ENCODE results near the gene CHST1.

Gene CHST1

DNA sequence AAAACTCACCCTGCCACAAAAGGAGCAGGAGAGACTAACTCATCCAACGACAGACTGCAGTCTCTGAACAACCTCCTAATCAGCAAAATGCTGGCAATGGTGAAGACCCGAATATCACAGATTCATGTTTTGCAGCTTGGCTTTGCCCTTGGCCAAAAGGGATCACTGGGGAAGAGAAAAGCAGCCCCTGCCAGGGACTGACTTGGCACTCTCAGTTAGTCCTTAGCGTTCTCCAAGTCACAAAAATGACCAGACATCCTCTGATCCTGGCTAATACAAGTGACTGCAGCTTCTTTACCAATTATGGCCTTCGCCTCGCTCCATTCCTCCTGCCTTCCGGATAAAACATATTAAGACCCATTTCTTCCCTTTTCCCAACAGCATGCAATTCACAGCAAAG is 22.4 kb upstream of the CHST1 start:
- H3K27ac ChIP-seq (ENCODE audit: low read depth, low read length), result no peak overlapping the region
- no peak overlapping the region for H3K9ac ChIP-seq (ENCODE audit: low read length)
- H3K36me3 ChIP-seq (ENCODE audit: insufficient read depth, low read length), result no peaks in the 10 kb centered on the region
- no peak overlapping the region for H3K4me3 ChIP-seq (ENCODE audit: low read depth in 1 of 2, low read length in 2 of 2)
- H3K27me3 ChIP-seq (ENCODE audit: control insufficient read depth in 1 of 2, insufficient read depth in 2 of 2, low read length in 2 of 2), result no peaks in the 10 kb centered on the region
- H3K4me1 ChIP-seq (ENCODE audit: insufficient read depth, low read length), result peaks cover 11% of the 10 kb centered on the region
- no peaks in the 10 kb centered on the region for H3K9me3 ChIP-seq (ENCODE audit: low read length)

DNA sequence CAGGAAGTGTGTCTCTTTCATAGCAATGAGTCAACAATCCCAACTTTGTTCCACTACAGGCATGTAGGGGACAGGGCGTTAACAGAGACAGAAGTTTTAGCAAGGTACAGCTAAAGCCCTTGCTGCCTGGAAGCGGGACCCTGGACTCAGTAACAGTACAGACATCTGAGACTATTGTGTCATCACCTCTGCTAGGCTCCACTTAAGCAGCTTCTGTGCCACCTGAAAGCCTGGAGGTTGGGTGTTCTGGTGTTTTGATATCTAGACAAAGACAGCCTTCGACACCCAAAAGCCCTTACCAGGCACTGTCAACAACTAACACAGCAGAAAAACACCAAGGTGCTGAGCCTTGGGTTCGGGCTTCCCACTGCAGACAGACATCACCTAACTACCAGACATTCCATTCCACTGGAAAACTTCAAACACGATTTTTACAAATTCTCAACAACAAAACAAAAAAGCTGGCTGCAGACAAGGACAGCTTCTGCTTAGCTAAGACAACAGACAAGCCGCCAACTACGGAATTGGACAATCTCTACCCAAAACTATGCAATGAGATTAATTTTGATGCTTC is 20.6 kb upstream of the CHST1 start:
- Histone ChIP-seq H3K9ac (ENCODE audit: low read length) (no peak overlapping the region), H3K36me3 (ENCODE audit: insufficient read depth, low read length) (no peaks in the 10 kb centered on the region), H3K4me1 (ENCODE audit: insufficient read depth, low read length) (peaks cover 11% of the 10 kb centered on the region), H3K27ac (ENCODE audit: low read depth, low read length) (no peak overlapping the region), H3K9me3 (ENCODE audit: low read length) (no peaks in the 10 kb centered on the region), H3K27me3 (ENCODE audit: control insufficient read depth in 1 of 2, insufficient read depth in 2 of 2, low read length in 2 of 2) (no peaks in the 10 kb centered on the region), H3K4me3 (ENCODE audit: low read depth in 1 of 2, low read length in 2 of 2) (no peak overlapping the region)

DNA sequence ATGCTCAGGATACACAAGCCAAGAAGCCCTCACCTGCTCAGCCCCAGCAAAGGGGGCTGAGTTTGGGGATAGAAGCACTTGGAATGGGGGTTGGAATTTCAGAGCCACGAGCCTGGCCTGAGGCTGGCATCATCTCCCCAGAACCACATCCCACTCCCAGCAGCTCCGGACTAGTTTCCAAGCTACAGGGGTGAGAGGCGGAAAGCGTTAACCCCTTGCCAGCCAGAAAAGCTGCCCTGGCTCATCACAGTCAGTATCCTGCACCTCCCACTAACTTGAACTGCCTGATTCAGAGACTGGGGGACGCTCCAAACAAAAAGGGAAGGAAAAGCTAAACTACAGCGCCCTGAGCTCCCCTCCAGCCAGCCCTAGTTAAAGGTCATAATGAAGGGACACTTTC is 19.0 kb upstream of the CHST1 start:
- H3K27ac ChIP-seq (ENCODE audit: low read depth, low read length), result no peak overlapping the region
- H3K27me3 ChIP-seq (ENCODE audit: control insufficient read depth in 1 of 2, insufficient read depth in 2 of 2, low read length in 2 of 2), result no peaks in the 10 kb centered on the region
- peaks cover 8% of the 10 kb centered on the region for H3K4me1 ChIP-seq (ENCODE audit: insufficient read depth, low read length)
- H3K4me3 ChIP-seq (ENCODE audit: low read depth in 1 of 2, low read length in 2 of 2), result no peak overlapping the region
- H3K9ac ChIP-seq (ENCODE audit: low read length), result no peak overlapping the region
- H3K36me3 ChIP-seq (ENCODE audit: insufficient read depth, low read length), result no peaks in the 10 kb centered on the region
- H3K9me3 ChIP-seq (ENCODE audit: low read length), result no peaks in the 10 kb centered on the region

DNA sequence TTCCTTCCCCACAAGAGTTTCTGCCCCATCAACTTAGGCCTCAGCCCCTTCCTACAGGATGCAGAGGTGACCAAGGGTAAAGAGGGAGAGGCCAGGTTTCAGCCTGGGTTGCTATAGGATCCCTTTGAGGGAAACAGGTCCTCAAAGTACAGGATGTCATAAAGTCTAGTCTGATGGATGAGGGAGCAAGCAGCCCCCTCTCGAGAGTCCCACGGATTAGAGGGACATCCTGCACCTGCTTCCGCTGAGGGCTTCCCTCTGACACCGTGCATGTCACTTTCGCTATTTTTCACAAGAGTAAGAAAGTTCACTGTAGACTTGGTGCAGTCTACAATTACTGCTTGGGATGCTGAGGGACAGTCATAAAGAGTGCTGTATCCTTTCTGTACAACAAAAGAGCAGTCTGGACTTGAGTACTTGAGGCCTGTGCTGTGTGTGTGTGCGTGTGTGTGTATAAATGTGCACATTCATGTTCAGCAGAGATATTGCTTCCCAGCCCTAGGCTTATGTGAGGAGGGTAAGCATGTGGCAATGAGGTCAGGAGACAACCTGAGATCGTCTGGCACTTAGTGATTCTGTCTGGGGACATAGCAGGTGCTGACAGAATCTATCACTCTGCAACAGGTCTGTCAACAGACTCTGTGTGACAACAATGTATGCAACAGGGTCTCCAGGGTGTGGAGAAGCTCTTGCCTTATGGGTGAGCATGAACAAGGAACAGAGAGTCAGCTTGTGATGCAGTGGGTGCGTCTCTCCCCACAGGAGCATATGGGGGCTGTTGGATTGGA is 18.0 kb upstream of the CHST1 start:
- H3K9me3 ChIP-seq (ENCODE audit: low read length), result no peaks in the 10 kb centered on the region
- H3K4me3 ChIP-seq (ENCODE audit: low read depth in 1 of 2, low read length in 2 of 2), result no peak overlapping the region
- H3K36me3 ChIP-seq (ENCODE audit: insufficient read depth, low read length), result no peaks in the 10 kb centered on the region
- peaks cover 8% of the 10 kb centered on the region for H3K4me1 ChIP-seq (ENCODE audit: insufficient read depth, low read length)
- H3K27ac ChIP-seq (ENCODE audit: low read depth, low read length), result no peak overlapping the region
- no peaks in the 10 kb centered on the region for H3K27me3 ChIP-seq (ENCODE audit: control insufficient read depth in 1 of 2, insufficient read depth in 2 of 2, low read length in 2 of 2)
- no peak overlapping the region for H3K9ac ChIP-seq (ENCODE audit: low read length)

DNA sequence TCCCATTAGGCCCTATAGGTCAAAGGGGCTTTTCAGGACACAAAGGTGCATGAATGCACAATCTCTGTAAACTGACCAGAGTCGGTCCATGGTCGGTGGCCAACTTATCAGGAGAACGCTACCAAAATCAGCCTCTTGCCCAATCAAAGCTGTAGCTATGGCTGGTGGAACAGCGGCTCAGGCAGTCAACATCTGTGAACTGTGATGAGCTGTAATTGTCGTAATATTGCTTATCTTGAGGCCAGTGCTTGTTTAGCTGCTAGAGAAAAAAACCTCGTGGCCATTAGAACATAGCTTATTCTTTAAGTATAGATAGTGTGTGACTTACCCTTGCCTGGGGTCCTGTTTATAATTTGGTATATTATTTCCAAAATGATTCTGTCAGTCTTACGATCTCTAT is 14.4 kb upstream of the CHST1 start:
- Histone ChIP-seq H3K27me3 (ENCODE audit: control insufficient read depth in 1 of 2, insufficient read depth in 2 of 2, low read length in 2 of 2) (no peaks in the 10 kb centered on the region), H3K36me3 (ENCODE audit: insufficient read depth, low read length) (no peaks in the 10 kb centered on the region), H3K4me1 (ENCODE audit: insufficient read depth, low read length) (no peaks in the 10 kb centered on the region), H3K9ac (ENCODE audit: low read length) (no peak overlapping the region), H3K27ac (ENCODE audit: low read depth, low read length) (no peak overlapping the region), H3K9me3 (ENCODE audit: low read length) (no peaks in the 10 kb centered on the region), H3K4me3 (ENCODE audit: low read depth in 1 of 2, low read length in 2 of 2) (no peak overlapping the region)

DNA sequence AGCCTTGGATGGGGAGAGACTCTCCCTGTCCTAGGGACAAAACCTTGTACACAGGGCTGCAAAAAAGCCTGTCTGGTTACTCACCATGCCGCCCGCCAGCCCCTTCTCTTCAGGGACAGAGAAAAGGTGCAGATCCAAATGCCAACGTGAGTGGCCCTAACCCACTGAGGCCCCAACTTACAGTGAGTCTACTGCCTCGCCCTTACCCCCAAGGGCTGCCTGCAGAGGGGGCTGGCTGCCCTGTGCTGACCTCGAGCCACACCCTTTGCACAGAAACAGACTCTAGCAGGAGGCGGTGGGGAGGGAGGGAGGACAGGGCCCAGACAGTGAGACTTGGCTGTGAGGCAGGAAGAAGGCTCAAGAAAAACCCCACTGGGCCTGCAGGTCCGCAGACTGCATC is 13.6 kb upstream of the CHST1 start:
- Histone ChIP-seq H3K27me3 (ENCODE audit: control insufficient read depth in 1 of 2, insufficient read depth in 2 of 2, low read length in 2 of 2) (no peaks in the 10 kb centered on the region), H3K9ac (ENCODE audit: low read length) (no peak overlapping the region)

DNA sequence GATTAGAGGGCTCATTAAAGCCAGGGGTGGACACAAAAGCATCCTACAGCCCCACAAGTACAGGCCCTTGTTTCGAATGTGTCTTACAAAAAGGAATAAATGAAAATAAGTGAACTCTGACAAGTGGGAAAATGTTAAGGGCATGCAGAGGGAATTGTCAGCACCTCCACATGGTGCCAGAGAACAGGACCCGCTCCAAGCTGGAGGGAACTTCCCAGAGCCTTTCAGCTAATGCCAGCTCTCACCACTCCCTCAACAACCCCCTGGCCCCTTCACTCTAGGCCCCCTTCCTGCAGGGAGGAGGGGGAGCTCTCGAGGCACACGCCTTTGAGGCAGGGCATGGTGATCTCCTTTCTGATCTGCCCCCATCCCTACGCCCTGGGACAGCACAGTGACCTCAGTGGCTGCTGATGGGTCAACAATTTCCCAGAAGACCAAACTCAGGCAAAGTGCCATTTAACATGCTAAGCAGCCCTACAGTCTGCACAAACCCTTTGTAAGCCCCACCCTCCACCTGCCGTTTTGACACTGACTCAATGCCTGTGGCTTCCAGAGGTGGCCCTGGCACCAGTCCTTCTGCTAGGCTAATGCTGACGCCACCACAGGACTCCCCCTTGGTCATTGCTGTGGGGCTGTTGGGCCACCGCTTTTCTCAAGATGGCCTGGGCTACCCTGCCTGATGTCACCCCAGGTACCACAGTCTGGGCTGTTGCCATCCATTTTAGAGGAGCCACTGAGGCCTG is 12.5 kb upstream of the CHST1 start:
- Histone ChIP-seq H3K36me3 (ENCODE audit: insufficient read depth, low read length) (no peaks in the 10 kb centered on the region), H3K4me3 (ENCODE audit: low read depth in 1 of 2, low read length in 2 of 2) (no peak overlapping the region), H3K9ac (ENCODE audit: low read length) (no peak overlapping the region), H3K9me3 (ENCODE audit: low read length) (no peaks in the 10 kb centered on the region), H3K27ac (ENCODE audit: low read depth, low read length) (no peak overlapping the region), H3K27me3 (ENCODE audit: control insufficient read depth in 1 of 2, insufficient read depth in 2 of 2, low read length in 2 of 2) (no peaks in the 10 kb centered on the region), H3K4me1 (ENCODE audit: insufficient read depth, low read length) (no peaks in the 10 kb centered on the region)

More for the DNA sequence above, 13.6 kb upstream of the CHST1 start:
- Histone ChIP-seq H3K27ac (ENCODE audit: low read depth, low read length) (no peak overlapping the region), H3K36me3 (ENCODE audit: insufficient read depth, low read length) (no peaks in the 10 kb centered on the region), H3K4me1 (ENCODE audit: insufficient read depth, low read length) (no peaks in the 10 kb centered on the region), H3K9me3 (ENCODE audit: low read length) (no peaks in the 10 kb centered on the region), H3K4me3 (ENCODE audit: low read depth in 1 of 2, low read length in 2 of 2) (no peak overlapping the region)

DNA sequence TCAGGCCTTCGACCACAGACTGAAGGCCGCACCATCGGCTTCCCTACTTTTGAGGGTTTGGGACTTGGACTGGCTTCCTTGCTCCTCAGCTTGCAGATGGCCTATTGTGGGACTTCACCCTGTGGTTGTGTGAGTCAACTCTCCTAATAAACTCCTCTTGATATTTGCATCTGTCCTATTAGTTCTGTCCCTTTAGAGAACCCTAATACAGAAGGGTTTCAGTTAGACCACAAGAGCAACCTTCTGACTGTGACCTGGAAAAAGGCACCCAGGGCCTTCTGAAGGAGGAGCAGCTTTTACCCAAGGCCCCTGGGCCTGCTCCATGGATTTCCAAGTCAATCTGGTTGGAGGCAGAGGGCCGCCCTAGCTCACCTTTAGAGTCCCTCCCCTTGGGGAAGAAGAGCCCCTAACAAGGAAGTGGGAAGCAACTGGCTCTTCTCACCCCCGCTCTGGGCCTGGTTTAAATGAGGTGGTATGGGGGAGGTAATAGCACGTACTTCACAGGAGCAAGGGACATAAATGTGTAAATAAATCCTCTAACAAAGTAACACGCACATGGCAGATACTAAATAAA is 11.2 kb upstream of the CHST1 start:
- H3K9me3 ChIP-seq (ENCODE audit: low read length), result no peaks in the 10 kb centered on the region
- no peaks in the 10 kb centered on the region for H3K4me1 ChIP-seq (ENCODE audit: insufficient read depth, low read length)
- H3K27ac ChIP-seq (ENCODE audit: low read depth, low read length), result no peak overlapping the region
- no peaks in the 10 kb centered on the region for H3K36me3 ChIP-seq (ENCODE audit: insufficient read depth, low read length)
- H3K27me3 ChIP-seq (ENCODE audit: control insufficient read depth in 1 of 2, insufficient read depth in 2 of 2, low read length in 2 of 2), result no peaks in the 10 kb centered on the region
- H3K4me3 ChIP-seq (ENCODE audit: low read depth in 1 of 2, low read length in 2 of 2), result no peak overlapping the region
- H3K9ac ChIP-seq (ENCODE audit: low read length), result no peak overlapping the region

DNA sequence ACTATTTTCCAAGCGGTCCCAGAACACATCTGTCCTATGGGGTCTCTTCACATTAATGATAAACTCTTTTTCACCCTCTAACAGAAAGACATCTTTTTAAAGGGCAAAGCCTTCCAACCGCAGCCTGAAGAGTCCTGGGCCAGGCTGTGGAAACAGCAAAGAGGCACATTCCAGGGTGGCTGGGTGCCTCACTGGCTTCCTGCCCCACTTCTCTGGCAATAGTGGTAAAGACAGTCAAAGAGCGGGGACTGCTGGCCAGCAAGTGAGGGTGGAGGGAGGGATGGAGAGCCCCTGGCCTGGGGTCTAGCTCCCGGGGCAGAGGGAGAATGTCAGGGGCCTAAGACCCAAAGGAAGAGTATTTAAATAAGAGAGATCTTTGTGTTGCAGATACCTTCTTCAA is 10.2 kb upstream of the CHST1 start:
- Histone ChIP-seq H3K27me3 (ENCODE audit: control insufficient read depth in 1 of 2, insufficient read depth in 2 of 2, low read length in 2 of 2) (no peaks in the 10 kb centered on the region), H3K36me3 (ENCODE audit: insufficient read depth, low read length) (no peaks in the 10 kb centered on the region), H3K4me3 (ENCODE audit: low read depth in 1 of 2, low read length in 2 of 2) (no peak overlapping the region), H3K9ac (ENCODE audit: low read length) (no peak overlapping the region), H3K9me3 (ENCODE audit: low read length) (no peaks in the 10 kb centered on the region), H3K4me1 (ENCODE audit: insufficient read depth, low read length) (no peaks in the 10 kb centered on the region), H3K27ac (ENCODE audit: low read depth, low read length) (no peak overlapping the region)

DNA sequence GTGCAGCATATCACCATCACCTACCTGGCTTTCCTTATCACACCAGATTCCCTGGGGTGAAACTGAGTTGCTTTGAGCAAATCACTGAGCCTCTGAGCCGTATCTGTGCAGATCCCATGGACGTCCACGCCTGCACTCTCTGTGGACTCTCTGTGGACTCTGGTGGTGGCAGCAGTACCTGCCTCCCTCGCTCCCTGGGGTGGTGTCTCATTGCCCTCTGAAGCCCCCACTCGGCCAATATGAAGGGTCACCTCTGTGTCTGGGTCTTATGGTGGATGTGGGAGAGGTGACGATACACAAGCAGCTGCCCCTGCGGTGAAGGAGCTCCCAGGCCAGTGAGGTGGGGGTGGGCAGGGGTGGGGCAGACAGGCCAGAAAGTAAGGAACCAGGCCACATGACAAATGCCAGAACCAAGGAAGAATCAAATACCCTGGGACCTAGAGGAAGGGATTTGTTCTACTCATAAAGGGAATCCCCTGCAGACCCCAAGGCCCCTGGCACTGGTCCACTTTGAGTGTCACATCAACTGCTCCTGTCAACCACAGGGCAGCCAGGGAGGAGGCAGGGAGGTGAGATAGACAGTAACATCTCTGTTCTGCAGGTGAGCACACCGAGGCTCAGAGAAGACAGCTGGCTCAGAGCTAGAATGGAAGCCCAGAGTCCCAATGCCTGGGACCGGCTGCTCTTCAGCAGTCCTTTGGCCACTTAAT is 9.2 kb upstream of the CHST1 start:
- Histone ChIP-seq H3K27me3 (ENCODE audit: control insufficient read depth in 1 of 2, insufficient read depth in 2 of 2, low read length in 2 of 2) (no peaks in the 10 kb centered on the region), H3K4me3 (ENCODE audit: low read depth in 1 of 2, low read length in 2 of 2) (no peak overlapping the region), H3K27ac (ENCODE audit: low read depth, low read length) (no peak overlapping the region), H3K36me3 (ENCODE audit: insufficient read depth, low read length) (no peaks in the 10 kb centered on the region), H3K9ac (ENCODE audit: low read length) (no peak overlapping the region), H3K4me1 (ENCODE audit: insufficient read depth, low read length) (no peaks in the 10 kb centered on the region), H3K9me3 (ENCODE audit: low read length) (no peaks in the 10 kb centered on the region)

DNA sequence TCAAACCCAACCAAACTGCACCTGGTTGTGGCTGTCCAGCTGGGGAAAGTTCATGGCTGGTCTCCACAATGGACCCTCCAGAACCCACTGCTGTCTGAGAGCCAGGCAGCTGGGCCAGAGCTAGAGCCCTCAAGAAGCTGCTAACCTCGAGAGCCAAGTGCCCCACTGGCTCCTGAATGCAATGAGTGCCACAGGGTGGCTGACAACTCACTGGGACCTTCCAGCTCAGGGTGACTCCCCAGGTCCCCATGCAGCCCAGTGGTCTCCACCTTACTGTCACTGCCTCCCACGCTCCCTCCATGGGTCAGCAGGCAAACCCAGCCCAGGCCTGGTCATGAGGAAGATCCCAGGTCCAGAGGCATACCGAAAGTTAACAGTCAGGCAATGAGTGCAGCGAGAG is 8.0 kb upstream of the CHST1 start:
- no peaks in the 10 kb centered on the region for H3K4me1 ChIP-seq (ENCODE audit: insufficient read depth, low read length)
- H3K9me3 ChIP-seq (ENCODE audit: low read length), result no peaks in the 10 kb centered on the region
- H3K27ac ChIP-seq (ENCODE audit: low read depth, low read length), result no peak overlapping the region
- no peak overlapping the region for H3K4me3 ChIP-seq (ENCODE audit: low read depth in 1 of 2, low read length in 2 of 2)
- no peaks in the 10 kb centered on the region for H3K27me3 ChIP-seq (ENCODE audit: control insufficient read depth in 1 of 2, insufficient read depth in 2 of 2, low read length in 2 of 2)
- no peaks in the 10 kb centered on the region for H3K36me3 ChIP-seq (ENCODE audit: insufficient read depth, low read length)
- H3K9ac ChIP-seq (ENCODE audit: low read length), result no peak overlapping the region

All from muscle layer of colon (tissue), 2 donors.